Right atrium auricular region (tissue), 2 donors: Measurements from ENCODE around the gene CCDC141. TPM values are rescaled to one million over a fixed set of nuclear protein-coding genes. Genes with fewer than 3 reads are reported as not detected.
A peak's percentile ranks its signal among the peaks of the same experiment; 100 is the strongest.

Experiments used
- DNase-seq: peaks from one replicate; pipeline ENCODE4 v3.0.0-alpha.2; 2019; ENCODE audit warnings: low spot score
- H3K27ac ChIP-seq, 2 donors: fragments of 200-600 bp; sonication (generic); 1 replicate in 1 of 2; 2 replicates in 1 of 2; pipeline ENCODE4 v1.5.1; 2016 to 2019
- H3K27me3 ChIP-seq, 2 donors: fragments of 200-600 bp; sonication (generic); one replicate each; pipeline versions ENCODE4 v1.5.1 to v1.6.0; 2017 to 2019
- H3K36me3 ChIP-seq: fragments of 200-600 bp; sonication (generic); one replicate; pipeline ENCODE4 v1.5.1; 2016
- H3K4me1 ChIP-seq, 2 donors: fragments of 200-600 bp; sonication (generic); one replicate each; pipeline versions ENCODE4 v1.5.1 to v1.6.0; 2017 to 2019
- H3K4me3 ChIP-seq, 2 donors: fragments of 200-600 bp; sonication (generic); 1 replicate in 1 of 2; 2 replicates in 1 of 2; pipeline ENCODE4 v1.5.1; 2017 to 2019; ENCODE audit warnings: mild to moderate bottlenecking in 1 of 2, moderate library complexity in 1 of 2
- H3K9me3 ChIP-seq, 2 donors: fragments of 200-600 bp; sonication (generic); one replicate each; pipeline ENCODE4 v1.5.1; 2019
- CTCF ChIP-seq, 2 donors: fragments of 200-600 bp; sonication (generic); IDR thresholded peaks; one replicate each; pipeline ENCODE4 v1.5.1; 2019; ENCODE audit warnings: antibody characterized with exemption in 2 of 2
- total RNA-seq, 2 donors: library from RNA; depleted of rRNA; stranded (reverse); fragments of >200 nt; gene quantifications; one replicate each; pipeline ENCODE4 v1.1.0, GENCODE V29; 2016

CCDC141 gene
- total RNA-seq, 2 donors from 2014 or later, result 28.9 to 146 TPM

GRCh38 chr2:178827739-178828485 lies 222.0 kb downstream of the CCDC141 start:
- no peak for TF ChIP-seq CTCF (IDR thresholded peaks at IDR 0.05)
- peaks cover 0 to 7% of the 10 kb centered on the region in 2 donors for H3K4me1 ChIP-seq
- H3K9me3 ChIP-seq, result no peaks in the 10 kb centered on the region
- H3K36me3 ChIP-seq, result no peaks in the 10 kb centered on the region
- no peak overlapping the region for H3K4me3 ChIP-seq
- no peak overlapping the region for H3K27ac ChIP-seq
- H3K27me3 ChIP-seq, result no peaks in the 10 kb centered on the region
- no peak for DNase-seq

GRCh38 chr2:178827111-178827510 lies 222.8 kb downstream of the CCDC141 start:
- H3K27ac ChIP-seq, result no peak overlapping the region
- no peak for TF ChIP-seq CTCF (IDR thresholded peaks at IDR 0.05)

GRCh38 chr2:178825183-178825582 lies 224.8 kb downstream of the CCDC141 start:
- no peak overlapping the region for H3K27ac ChIP-seq
- H3K4me3 ChIP-seq, result no peak overlapping the region
- DNase-seq, result no peak
- H3K36me3 ChIP-seq, result no peaks in the 10 kb centered on the region
- H3K27me3 ChIP-seq, result no peaks in the 10 kb centered on the region
- H3K9me3 ChIP-seq, result no peaks in the 10 kb centered on the region
- H3K4me1 ChIP-seq, result peaks cover 0 to 7% of the 10 kb centered on the region in 2 donors
- no peak for TF ChIP-seq CTCF (IDR thresholded peaks at IDR 0.05)

More at GRCh38 chr2:178827111-178827510, 222.8 kb downstream of the CCDC141 start:
- Histone ChIP-seq H3K27me3 (no peaks in the 10 kb centered on the region), H3K4me1 (peaks cover 0 to 7% of the 10 kb centered on the region in 2 donors), H3K4me3 (no peak overlapping the region), H3K9me3 (no peaks in the 10 kb centered on the region), H3K36me3 (no peaks in the 10 kb centered on the region)
- DNase-seq, result no peak

- TF ChIP-seq CTCF (IDR thresholded peaks at IDR 0.05), result no peak
- Histone ChIP-seq H3K9me3 (no peaks in the 10 kb centered on the region), H3K36me3 (no peaks in the 10 kb centered on the region), H3K27ac (no peak overlapping the region), H3K27me3 (no peaks in the 10 kb centered on the region), H3K4me3 (no peak overlapping the region), H3K4me1 (peaks cover 0 to 10% of the 10 kb centered on the region in 2 donors)
- no peak for DNase-seq
Measured at GRCh38 chr2:178824181-178824580, 225.8 kb downstream of the CCDC141 start.

GRCh38 chr2:178819992-178820391 lies 229.9 kb downstream of the CCDC141 start:
- Histone ChIP-seq H3K27me3 (no peaks in the 10 kb centered on the region), H3K36me3 (no peaks in the 10 kb centered on the region), H3K27ac (peak overlapping the region; percentile 57 to 85), H3K4me1 (peaks cover 0 to 11% of the 10 kb centered on the region in 2 donors), H3K4me3 (peak overlapping the region; percentile 8 to 15), H3K9me3 (no peaks in the 10 kb centered on the region)
- no peak for TF ChIP-seq CTCF (IDR thresholded peaks at IDR 0.05)
- DNase-seq, result no peak
